WTC11 (cell line): ENCODE measurements around the gene KCNAB3. TPM values are rescaled to one million over a fixed set of nuclear protein-coding genes. Genes with fewer than 3 reads are reported as not detected.
A peak's percentile ranks its signal among the peaks of the same experiment; 100 is the strongest.

ENCODE experiments used
- ATAC-seq: fragments of 200-7000 bp; cut with Tn5 transposase; 2 replicates; pipeline ENCODE4 v1.10.0; 2021; ENCODE audit warnings: mild to moderate bottlenecking, moderate library complexity
- CTCF ChIA-PET: fragments of 300-600 bp; sonication (Branson Sonifier 250); formaldehyde crosslinking; loops from one replicate; lab custom pipeline; 2021; ENCODE audit warnings: antibody characterized with exemption; lab: Charles Lee
- POLR2A ChIA-PET: fragments of 350-600 bp; sonication (Branson Sonifier 250); formaldehyde crosslinking; loops from one replicate; lab custom pipeline; 2021; ENCODE audit warnings: antibody characterized with exemption; lab: Charles Lee
- DNase-seq: peaks from one replicate; pipeline ENCODE4 v3.0.0; 2021; ENCODE audit warnings: low spot score
- H3K27ac Mint-ChIP-seq: 2 replicates; pipeline ENCODE4 v1.8.0; 2021; ENCODE audit warnings: mixed read lengths
- H3K27me3 Mint-ChIP-seq: 2 replicates; pipeline ENCODE4 v1.8.0; 2021; ENCODE audit warnings: low read depth, mild to moderate bottlenecking, moderate library complexity, mixed read lengths
- H3K36me3 Mint-ChIP-seq: 2 replicates; pipeline ENCODE4 v1.8.0; 2021; ENCODE audit warnings: mixed read lengths
- H3K4me1 Mint-ChIP-seq: 2 replicates; pipeline ENCODE4 v1.8.0; 2022; ENCODE audit warnings: mixed read lengths
- H3K4me3 Mint-ChIP-seq: 2 replicates; pipeline ENCODE4 v1.8.0; 2021; ENCODE audit warnings: mild to moderate bottlenecking, moderate library complexity, mixed read lengths
- H3K9me3 Mint-ChIP-seq: 2 replicates; pipeline ENCODE4 v1.8.0; 2021; ENCODE audit warnings: mixed read lengths
- ATF2 ChIP-seq: sonication (generic); formaldehyde crosslinking; IDR thresholded peaks from 2 replicates; pipeline ENCODE4 v1.8.1; 2022; ENCODE audit warnings: low read depth, missing genetic modification reagents, borderline replicate concordance
- E2F1 ChIP-seq: sonication (generic); formaldehyde crosslinking; IDR thresholded peaks from 2 replicates; pipeline ENCODE4 v1.8.0; 2022; ENCODE audit warnings: mild to moderate bottlenecking, missing genetic modification reagents
- ELF4 ChIP-seq: sonication (generic); formaldehyde crosslinking; IDR thresholded peaks from 2 replicates; pipeline ENCODE4 v1.8.1; 2022; ENCODE audit warnings: low read depth, mild to moderate bottlenecking, moderate library complexity, missing genetic modification reagents
- GRHL2 ChIP-seq: fragments of 250-450 bp; sonication (Bioruptor Pico); IDR thresholded peaks from 2 replicates; pipeline ENCODE4 v1.8.0; 2022; ENCODE audit warnings: mild to moderate bottlenecking, moderate library complexity; ENCODE audit not compliant: insufficient replicate concordance, severe bottlenecking
- KAT7 ChIP-seq: sonication (generic); formaldehyde crosslinking; IDR thresholded peaks from 2 replicates; pipeline ENCODE4 v1.8.1; 2023; ENCODE audit warnings: missing genetic modification reagents, mild to moderate bottlenecking, borderline replicate concordance
- MLX ChIP-seq: sonication (generic); formaldehyde crosslinking; IDR thresholded peaks from 2 replicates; pipeline ENCODE4 v1.8.1; 2023; ENCODE audit warnings: mild to moderate bottlenecking, missing genetic modification reagents, moderate library complexity
- NR1H2 ChIP-seq: sonication (generic); formaldehyde crosslinking; IDR thresholded peaks from 2 replicates; pipeline ENCODE4 v1.9.0; 2021; ENCODE audit warnings: mild to moderate bottlenecking, moderate library complexity, missing genetic modification reagents
- NR3C1 ChIP-seq: sonication (generic); formaldehyde crosslinking; conservative IDR thresholded peaks from 2 replicates; pipeline ENCODE4 v1.8.1; 2023; ENCODE audit warnings: low read depth, mild to moderate bottlenecking, missing genetic modification reagents
- RELA ChIP-seq: sonication (generic); formaldehyde crosslinking; IDR thresholded peaks from 2 replicates; pipeline ENCODE4 v1.8.1; 2022; ENCODE audit warnings: missing genetic modification reagents, mild to moderate bottlenecking, borderline replicate concordance
- SMAD4 ChIP-seq: sonication (generic); formaldehyde crosslinking; IDR thresholded peaks from 2 replicates; pipeline ENCODE4 v1.8.0; 2022; ENCODE audit warnings: mild to moderate bottlenecking, missing genetic modification reagents
- ZMAT4 ChIP-seq: fragments of 250-450 bp; sonication (Bioruptor Pico); IDR thresholded peaks from 2 replicates; pipeline ENCODE4 v1.9.0; 2021; ENCODE audit warnings: mild to moderate bottlenecking
- ZNF219 ChIP-seq: sonication (generic); formaldehyde crosslinking; IDR thresholded peaks from 2 replicates; pipeline ENCODE4 v1.8.0; 2023; ENCODE audit warnings: missing genetic modification reagents, mild to moderate bottlenecking, borderline replicate concordance
- total RNA-seq: library from RNA; stranded (reverse); gene quantifications from 3 replicates; pipeline ENCODE4 v1.2.3, GENCODE V29; 2021
- TF ChIP-seq, protein P1 (sequence below): sonication (generic); formaldehyde crosslinking; conservative IDR thresholded peaks from 2 replicates; pipeline ENCODE4 v1.8.1; 2022; ENCODE audit warnings: mild to moderate bottlenecking, missing genetic modification reagents
- TF ChIP-seq, protein P2 (sequence below): fragments of 250-450 bp; sonication (Bioruptor Pico); IDR thresholded peaks from 2 replicates; pipeline ENCODE4 v1.8.0; 2021; ENCODE audit warnings: mild to moderate bottlenecking
- TF ChIP-seq, protein P3 (sequence below): sonication (generic); formaldehyde crosslinking; IDR thresholded peaks from 2 replicates; pipeline ENCODE4 v1.8.1; 2023; ENCODE audit warnings: mild to moderate bottlenecking, missing genetic modification reagents, moderate library complexity
- TF ChIP-seq, protein P4 (sequence below): sonication (generic); formaldehyde crosslinking; IDR thresholded peaks from 2 replicates; pipeline ENCODE4 v1.8.1; 2022; ENCODE audit warnings: missing genetic modification reagents, borderline replicate concordance
- TF ChIP-seq, protein P5 (sequence below): fragments of 250-450 bp; sonication (Bioruptor Pico); IDR thresholded peaks from 2 replicates; pipeline ENCODE4 v1.9.0; 2021; ENCODE audit warnings: mild to moderate bottlenecking
- TF ChIP-seq, protein P6 (sequence below): sonication (generic); formaldehyde crosslinking; IDR thresholded peaks from 2 replicates; pipeline ENCODE4 v1.8.0; 2022; ENCODE audit warnings: mild to moderate bottlenecking, missing genetic modification reagents
- TF ChIP-seq, protein P7 (sequence below): sonication (generic); formaldehyde crosslinking; IDR thresholded peaks from 2 replicates; pipeline ENCODE4 v1.8.1; 2023; ENCODE audit warnings: mild to moderate bottlenecking, missing genetic modification reagents

Gene KCNAB3
- total RNA-seq, 1 experiment from 2014 or later: 3.2 TPM

DNA sequence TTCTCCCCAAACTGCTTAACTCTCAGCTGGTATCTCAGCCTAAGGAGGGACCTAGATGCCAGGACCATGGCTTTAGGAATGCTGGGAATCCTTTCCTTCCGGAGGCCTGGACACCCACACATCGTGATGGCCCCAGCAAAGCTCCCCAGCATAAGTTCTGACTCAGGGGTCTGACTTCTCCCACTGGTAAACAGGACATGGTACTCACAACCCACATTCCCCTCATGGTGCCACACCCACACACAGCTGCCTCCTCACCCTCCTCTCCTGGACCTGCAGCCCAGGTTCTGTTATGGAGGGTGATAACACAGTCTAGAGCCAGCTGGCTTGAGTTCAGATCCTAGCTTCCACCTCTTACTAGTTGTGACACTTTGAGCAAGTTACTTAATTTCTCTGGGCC lies 12.8 kb downstream of the KCNAB3 start:
- Mint-ChIP-seq H3K27ac (no peak overlapping the region), H3K36me3 (no peaks in the 10 kb centered on the region), H3K4me3 (peak overlapping the region; percentile 62), H3K27me3 (peaks cover 80% of the 10 kb centered on the region), H3K4me1 (peaks cover 14% of the 10 kb centered on the region), H3K9me3 (0 out of 2 replicates have a peak, but pooled peaks cover 3% of the 10 kb centered on the region)
- TF ChIP-seq, protein P1, sequence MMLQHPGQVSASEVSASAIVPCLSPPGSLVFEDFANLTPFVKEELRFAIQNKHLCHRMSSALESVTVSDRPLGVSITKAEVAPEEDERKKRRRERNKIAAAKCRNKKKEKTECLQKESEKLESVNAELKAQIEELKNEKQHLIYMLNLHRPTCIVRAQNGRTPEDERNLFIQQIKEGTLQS (CRISPR knock-in tag): no peak
- TF ChIP-seq MLX (CRISPR knock-in tag): no peak
- TF ChIP-seq NR1H2 (CRISPR knock-in tag): no peak
- TF ChIP-seq KAT7: no peak
- TF ChIP-seq SMAD4: no peak
- TF ChIP-seq, protein P2, sequence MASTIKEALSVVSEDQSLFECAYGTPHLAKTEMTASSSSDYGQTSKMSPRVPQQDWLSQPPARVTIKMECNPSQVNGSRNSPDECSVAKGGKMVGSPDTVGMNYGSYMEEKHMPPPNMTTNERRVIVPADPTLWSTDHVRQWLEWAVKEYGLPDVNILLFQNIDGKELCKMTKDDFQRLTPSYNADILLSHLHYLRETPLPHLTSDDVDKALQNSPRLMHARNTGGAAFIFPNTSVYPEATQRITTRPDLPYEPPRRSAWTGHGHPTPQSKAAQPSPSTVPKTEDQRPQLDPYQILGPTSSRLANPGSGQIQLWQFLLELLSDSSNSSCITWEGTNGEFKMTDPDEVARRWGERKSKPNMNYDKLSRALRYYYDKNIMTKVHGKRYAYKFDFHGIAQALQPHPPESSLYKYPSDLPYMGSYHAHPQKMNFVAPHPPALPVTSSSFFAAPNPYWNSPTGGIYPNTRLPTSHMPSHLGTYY (CRISPR knock-in tag): no peak
- no peak for TF ChIP-seq E2F1 (CRISPR knock-in tag)
- TF ChIP-seq ATF2: no peak
- TF ChIP-seq ZMAT4 (CRISPR knock-in tag): no peak
- no peak for TF ChIP-seq ELF4 (CRISPR knock-in tag)
- no peak for TF ChIP-seq GRHL2 (CRISPR knock-in tag)
- TF ChIP-seq, protein P3, sequence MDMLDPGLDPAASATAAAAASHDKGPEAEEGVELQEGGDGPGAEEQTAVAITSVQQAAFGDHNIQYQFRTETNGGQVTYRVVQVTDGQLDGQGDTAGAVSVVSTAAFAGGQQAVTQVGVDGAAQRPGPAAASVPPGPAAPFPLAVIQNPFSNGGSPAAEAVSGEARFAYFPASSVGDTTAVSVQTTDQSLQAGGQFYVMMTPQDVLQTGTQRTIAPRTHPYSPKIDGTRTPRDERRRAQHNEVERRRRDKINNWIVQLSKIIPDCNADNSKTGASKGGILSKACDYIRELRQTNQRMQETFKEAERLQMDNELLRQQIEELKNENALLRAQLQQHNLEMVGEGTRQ (CRISPR knock-in tag): no peak
- TF ChIP-seq, protein P4, sequence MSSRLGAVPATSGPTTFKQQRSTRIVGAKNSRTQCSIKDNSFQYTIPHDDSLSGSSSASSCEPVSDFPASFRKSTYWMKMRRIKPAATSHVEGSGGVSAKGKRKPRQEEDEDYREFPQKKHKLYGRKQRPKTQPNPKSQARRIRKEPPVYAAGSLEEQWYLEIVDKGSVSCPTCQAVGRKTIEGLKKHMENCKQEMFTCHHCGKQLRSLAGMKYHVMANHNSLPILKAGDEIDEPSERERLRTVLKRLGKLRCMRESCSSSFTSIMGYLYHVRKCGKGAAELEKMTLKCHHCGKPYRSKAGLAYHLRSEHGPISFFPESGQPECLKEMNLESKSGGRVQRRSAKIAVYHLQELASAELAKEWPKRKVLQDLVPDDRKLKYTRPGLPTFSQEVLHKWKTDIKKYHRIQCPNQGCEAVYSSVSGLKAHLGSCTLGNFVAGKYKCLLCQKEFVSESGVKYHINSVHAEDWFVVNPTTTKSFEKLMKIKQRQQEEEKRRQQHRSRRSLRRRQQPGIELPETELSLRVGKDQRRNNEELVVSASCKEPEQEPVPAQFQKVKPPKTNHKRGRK (CRISPR knock-in tag): no peak
- TF ChIP-seq, protein P5, sequence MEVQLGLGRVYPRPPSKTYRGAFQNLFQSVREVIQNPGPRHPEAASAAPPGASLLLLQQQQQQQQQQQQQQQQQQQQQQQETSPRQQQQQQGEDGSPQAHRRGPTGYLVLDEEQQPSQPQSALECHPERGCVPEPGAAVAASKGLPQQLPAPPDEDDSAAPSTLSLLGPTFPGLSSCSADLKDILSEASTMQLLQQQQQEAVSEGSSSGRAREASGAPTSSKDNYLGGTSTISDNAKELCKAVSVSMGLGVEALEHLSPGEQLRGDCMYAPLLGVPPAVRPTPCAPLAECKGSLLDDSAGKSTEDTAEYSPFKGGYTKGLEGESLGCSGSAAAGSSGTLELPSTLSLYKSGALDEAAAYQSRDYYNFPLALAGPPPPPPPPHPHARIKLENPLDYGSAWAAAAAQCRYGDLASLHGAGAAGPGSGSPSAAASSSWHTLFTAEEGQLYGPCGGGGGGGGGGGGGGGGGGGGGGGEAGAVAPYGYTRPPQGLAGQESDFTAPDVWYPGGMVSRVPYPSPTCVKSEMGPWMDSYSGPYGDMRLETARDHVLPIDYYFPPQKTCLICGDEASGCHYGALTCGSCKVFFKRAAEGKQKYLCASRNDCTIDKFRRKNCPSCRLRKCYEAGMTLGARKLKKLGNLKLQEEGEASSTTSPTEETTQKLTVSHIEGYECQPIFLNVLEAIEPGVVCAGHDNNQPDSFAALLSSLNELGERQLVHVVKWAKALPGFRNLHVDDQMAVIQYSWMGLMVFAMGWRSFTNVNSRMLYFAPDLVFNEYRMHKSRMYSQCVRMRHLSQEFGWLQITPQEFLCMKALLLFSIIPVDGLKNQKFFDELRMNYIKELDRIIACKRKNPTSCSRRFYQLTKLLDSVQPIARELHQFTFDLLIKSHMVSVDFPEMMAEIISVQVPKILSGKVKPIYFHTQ: no peak
- TF ChIP-seq RELA (CRISPR knock-in tag): no peak
- TF ChIP-seq ZNF219 (CRISPR knock-in tag): no peak
- TF ChIP-seq NR3C1 (CRISPR knock-in tag): no peak
- TF ChIP-seq, protein P6, sequence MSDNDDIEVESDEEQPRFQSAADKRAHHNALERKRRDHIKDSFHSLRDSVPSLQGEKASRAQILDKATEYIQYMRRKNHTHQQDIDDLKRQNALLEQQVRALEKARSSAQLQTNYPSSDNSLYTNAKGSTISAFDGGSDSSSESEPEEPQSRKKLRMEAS: no peak
- TF ChIP-seq, protein P7, sequence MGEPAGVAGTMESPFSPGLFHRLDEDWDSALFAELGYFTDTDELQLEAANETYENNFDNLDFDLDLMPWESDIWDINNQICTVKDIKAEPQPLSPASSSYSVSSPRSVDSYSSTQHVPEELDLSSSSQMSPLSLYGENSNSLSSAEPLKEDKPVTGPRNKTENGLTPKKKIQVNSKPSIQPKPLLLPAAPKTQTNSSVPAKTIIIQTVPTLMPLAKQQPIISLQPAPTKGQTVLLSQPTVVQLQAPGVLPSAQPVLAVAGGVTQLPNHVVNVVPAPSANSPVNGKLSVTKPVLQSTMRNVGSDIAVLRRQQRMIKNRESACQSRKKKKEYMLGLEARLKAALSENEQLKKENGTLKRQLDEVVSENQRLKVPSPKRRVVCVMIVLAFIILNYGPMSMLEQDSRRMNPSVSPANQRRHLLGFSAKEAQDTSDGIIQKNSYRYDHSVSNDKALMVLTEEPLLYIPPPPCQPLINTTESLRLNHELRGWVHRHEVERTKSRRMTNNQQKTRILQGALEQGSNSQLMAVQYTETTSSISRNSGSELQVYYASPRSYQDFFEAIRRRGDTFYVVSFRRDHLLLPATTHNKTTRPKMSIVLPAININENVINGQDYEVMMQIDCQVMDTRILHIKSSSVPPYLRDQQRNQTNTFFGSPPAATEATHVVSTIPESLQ (CRISPR knock-in tag): no peak
- ChIA-PET CTCF (interaction anchor here (1.0 to 6.3 kb wide), 7 partner anchors 73 to 140 kb away, joined by 3 to 53 read pairs (median 11); no protein-coding TSS in a partner anchor), POLR2A (no interaction called here)
- DNase-seq: no peak
- ATAC-seq: no peak
